SK-N-SH treated with all-trans-retinoic acid at 6 μM for 48 hours (cell line): Measurements from ENCODE around the gene HTR2A.

Experiments
- BACH2 ChIP-seq: fragments of 250-450 bp; sonication (Bioruptor Pico); IDR thresholded peaks from 2 replicates; pipeline ENCODE4 v1.9.0; 2021; ENCODE audit warnings: mild to moderate bottlenecking, borderline replicate concordance
- CSDC2 ChIP-seq: fragments of 250-450 bp; sonication (Bioruptor Pico); IDR thresholded peaks from 2 replicates; pipeline ENCODE4 v1.5.0; 2020; ENCODE audit warnings: mild to moderate bottlenecking, moderate library complexity
- SNAI2 ChIP-seq: fragments of 250-450 bp; sonication (Bioruptor Pico); IDR thresholded peaks from 2 replicates; pipeline ENCODE4 v1.5.0; 2020; ENCODE audit warnings: mild to moderate bottlenecking, moderate library complexity
- TCF4 ChIP-seq: fragments of 250-450 bp; sonication (Bioruptor Pico); IDR thresholded peaks from 2 replicates; pipeline ENCODE4 v1.8.0; 2021; ENCODE audit warnings: mild to moderate bottlenecking, moderate library complexity, borderline replicate concordance
- ZNF8 ChIP-seq: fragments of 450-650 bp; formaldehyde crosslinking; IDR thresholded peaks from 2 replicates; pipeline ENCODE4 v1.5.0; 2020; ENCODE audit warnings: mild to moderate bottlenecking, moderate library complexity
- TF ChIP-seq, protein P1 (sequence below): fragments of 250-450 bp; sonication (Bioruptor Pico); IDR thresholded peaks from 2 replicates; pipeline ENCODE4 v1.5.1; 2020; ENCODE audit warnings: low read depth, mild to moderate bottlenecking, moderate library complexity
- TF ChIP-seq, protein P2 (sequence below): fragments of 250-450 bp; sonication (Bioruptor Pico); IDR thresholded peaks from 2 replicates; pipeline ENCODE4 v1.5.0; 2020; ENCODE audit warnings: mild to moderate bottlenecking, moderate library complexity

DNA sequence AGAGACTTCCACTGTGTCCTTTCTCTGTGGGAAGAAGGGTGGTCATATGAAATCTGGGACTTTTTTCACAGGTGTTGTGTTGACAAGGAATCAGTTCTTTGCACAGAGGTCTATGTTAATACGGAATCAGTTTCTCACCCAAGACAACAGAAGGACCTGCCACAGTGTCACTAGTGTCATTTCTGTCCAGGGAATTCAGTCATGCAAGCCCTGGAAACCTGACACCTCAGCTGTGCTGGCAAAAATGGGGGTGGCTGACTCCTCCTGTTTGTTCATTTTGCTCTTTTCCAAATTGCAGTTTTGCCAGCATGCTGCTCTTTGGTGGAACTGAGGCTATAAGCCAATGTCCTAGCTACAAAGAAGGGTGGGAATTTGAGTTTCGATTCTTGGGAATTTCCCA, 50.1 kb downstream of the HTR2A start:
- TF ChIP-seq ZNF8 (no peak), CSDC2 (CRISPR knock-in tag) (no peak), BACH2 (CRISPR knock-in tag) (no peak), SNAI2 (CRISPR knock-in tag) (no peak), TCF4 (no peak)
- TF ChIP-seq, protein P1, sequence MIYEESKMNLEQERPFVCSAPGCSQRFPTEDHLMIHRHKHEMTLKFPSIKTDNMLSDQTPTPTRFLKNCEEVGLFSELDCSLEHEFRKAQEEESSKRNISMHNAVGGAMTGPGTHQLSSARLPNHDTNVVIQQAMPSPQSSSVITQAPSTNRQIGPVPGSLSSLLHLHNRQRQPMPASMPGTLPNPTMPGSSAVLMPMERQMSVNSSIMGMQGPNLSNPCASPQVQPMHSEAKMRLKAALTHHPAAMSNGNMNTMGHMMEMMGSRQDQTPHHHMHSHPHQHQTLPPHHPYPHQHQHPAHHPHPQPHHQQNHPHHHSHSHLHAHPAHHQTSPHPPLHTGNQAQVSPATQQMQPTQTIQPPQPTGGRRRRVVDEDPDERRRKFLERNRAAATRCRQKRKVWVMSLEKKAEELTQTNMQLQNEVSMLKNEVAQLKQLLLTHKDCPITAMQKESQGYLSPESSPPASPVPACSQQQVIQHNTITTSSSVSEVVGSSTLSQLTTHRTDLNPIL (CRISPR knock-in tag) = no peak
- TF ChIP-seq, protein P2, sequence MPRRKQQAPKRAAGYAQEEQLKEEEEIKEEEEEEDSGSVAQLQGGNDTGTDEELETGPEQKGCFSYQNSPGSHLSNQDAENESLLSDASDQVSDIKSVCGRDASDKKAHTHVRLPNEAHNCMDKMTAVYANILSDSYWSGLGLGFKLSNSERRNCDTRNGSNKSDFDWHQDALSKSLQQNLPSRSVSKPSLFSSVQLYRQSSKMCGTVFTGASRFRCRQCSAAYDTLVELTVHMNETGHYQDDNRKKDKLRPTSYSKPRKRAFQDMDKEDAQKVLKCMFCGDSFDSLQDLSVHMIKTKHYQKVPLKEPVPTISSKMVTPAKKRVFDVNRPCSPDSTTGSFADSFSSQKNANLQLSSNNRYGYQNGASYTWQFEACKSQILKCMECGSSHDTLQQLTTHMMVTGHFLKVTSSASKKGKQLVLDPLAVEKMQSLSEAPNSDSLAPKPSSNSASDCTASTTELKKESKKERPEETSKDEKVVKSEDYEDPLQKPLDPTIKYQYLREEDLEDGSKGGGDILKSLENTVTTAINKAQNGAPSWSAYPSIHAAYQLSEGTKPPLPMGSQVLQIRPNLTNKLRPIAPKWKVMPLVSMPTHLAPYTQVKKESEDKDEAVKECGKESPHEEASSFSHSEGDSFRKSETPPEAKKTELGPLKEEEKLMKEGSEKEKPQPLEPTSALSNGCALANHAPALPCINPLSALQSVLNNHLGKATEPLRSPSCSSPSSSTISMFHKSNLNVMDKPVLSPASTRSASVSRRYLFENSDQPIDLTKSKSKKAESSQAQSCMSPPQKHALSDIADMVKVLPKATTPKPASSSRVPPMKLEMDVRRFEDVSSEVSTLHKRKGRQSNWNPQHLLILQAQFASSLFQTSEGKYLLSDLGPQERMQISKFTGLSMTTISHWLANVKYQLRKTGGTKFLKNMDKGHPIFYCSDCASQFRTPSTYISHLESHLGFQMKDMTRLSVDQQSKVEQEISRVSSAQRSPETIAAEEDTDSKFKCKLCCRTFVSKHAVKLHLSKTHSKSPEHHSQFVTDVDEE (CRISPR knock-in tag) = no peak
